NCI-H510A treated with DMSO at 0.1 percent for 48 hours (cell line): ENCODE data around the gene NOX3.
A peak's percentile ranks its signal among the peaks of the same experiment; 100 is the strongest.

Experiments used
- DNase-seq: peaks from one replicate; lab custom pipeline; 2025; lab: John Stamatoyannopoulos, UW

The NOX3 gene

GRCh38 chr6:155434096-155434495 lies 21.5 kb downstream of the NOX3 start:
- no peak for DNase-seq

- DNase-seq: no peak
Observed at GRCh38 chr6:155432293-155432692, 23.3 kb downstream of the NOX3 start.

GRCh38 chr6:155429321-155429893 lies 26.2 kb downstream of the NOX3 start:
- DNase-seq: no peak

GRCh38 chr6:155426408-155426945 lies 29.2 kb downstream of the NOX3 start:
- no peak for DNase-seq

- DNase-seq: no peak
Observed at GRCh38 chr6:155424181-155424580, 31.5 kb downstream of the NOX3 start.

- DNase-seq: no peak
Observed at GRCh38 chr6:155422635-155423034, 33.0 kb downstream of the NOX3 start.

- no peak for DNase-seq
Observed at GRCh38 chr6:155420492-155420891, 35.1 kb downstream of the NOX3 start.

- DNase-seq: no peak
Observed at GRCh38 chr6:155419161-155419560, 36.5 kb downstream of the NOX3 start.

GRCh38 chr6:155418017-155418761 lies 37.5 kb downstream of the NOX3 start:
- no peak for DNase-seq

- no peak for DNase-seq
Observed at GRCh38 chr6:155417454-155417853, 38.2 kb downstream of the NOX3 start.

GRCh38 chr6:155415953-155416352 lies 39.7 kb downstream of the NOX3 start:
- DNase-seq: no peak

- DNase-seq: no peak
Observed at GRCh38 chr6:155414049-155414448, 41.6 kb downstream of the NOX3 start.

GRCh38 chr6:155412335-155412734 lies 43.3 kb downstream of the NOX3 start:
- no peak for DNase-seq

- peak; percentile 8 for DNase-seq
Observed at GRCh38 chr6:155411154-155412052, 44.2 kb downstream of the NOX3 start.

- no peak for DNase-seq
Observed at GRCh38 chr6:155409391-155409790, 46.2 kb downstream of the NOX3 start.

- DNase-seq: no peak
Observed at GRCh38 chr6:155408981-155409380, 46.7 kb downstream of the NOX3 start.

GRCh38 chr6:155408231-155408630 lies 47.4 kb downstream of the NOX3 start:
- DNase-seq: no peak

GRCh38 chr6:155406801-155407200 lies 48.8 kb downstream of the NOX3 start:
- DNase-seq: no peak

- DNase-seq: no peak
Observed at GRCh38 chr6:155404937-155405336, 50.7 kb downstream of the NOX3 start.

- no peak for DNase-seq
Observed at GRCh38 chr6:155402656-155403304, 52.9 kb downstream of the NOX3 start.

- no peak for DNase-seq
Observed at GRCh38 chr6:155400654-155400965, 55.0 kb downstream of the NOX3 start.
